SK-N-MC (cell line): ENCODE data around the gene SMURF2.

Experiments
- EZH2 ChIP-seq: fragments of 200-600 bp; sonication (generic); IDR thresholded peaks from one replicate; pipeline ENCODE4 v1.6.1; 2017; ENCODE audit warnings: antibody characterized with exemption
- FOXP2 ChIP-seq: optimal IDR thresholded peaks from 2 replicates; pipeline ENCODE3; 2011; ENCODE audit warnings: mild to moderate bottlenecking, moderate library complexity; ENCODE audit not compliant: insufficient read depth; ENCODE audit errors: extremely low read length, control extremely low read depth
- POLR2AphosphoS5 ChIP-seq: IDR thresholded peaks from 2 replicates; pipeline ENCODE4 v1.6.1; 2012; ENCODE audit warnings: mild to moderate bottlenecking, low read depth, low read length, borderline replicate concordance

DNA sequence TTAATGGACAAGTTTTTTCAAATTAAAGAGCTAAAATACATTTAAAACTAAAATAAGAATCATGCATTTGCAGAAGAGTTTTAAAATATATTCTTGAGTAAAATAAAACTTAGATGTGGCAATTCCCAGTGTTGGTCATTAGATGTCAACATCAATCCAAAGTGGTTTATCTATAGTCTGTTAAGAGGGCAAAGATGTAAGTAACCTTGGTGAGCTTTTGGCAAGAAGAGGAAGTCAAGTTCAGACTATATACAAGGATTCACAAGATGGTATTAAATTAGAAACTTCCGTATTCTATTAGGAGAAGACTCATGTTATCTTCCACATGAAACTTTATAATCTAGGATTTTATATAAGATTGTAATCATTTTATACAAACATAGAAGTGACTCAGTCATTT, 82.2 kb downstream of the SMURF2 start:
- TF ChIP-seq EZH2, result no peak
- no peak for TF ChIP-seq FOXP2
- TF ChIP-seq POLR2AphosphoS5, result no peak
